Measurements from ENCODE around the gene FSTL1. TPM values are rescaled to one million over a fixed set of nuclear protein-coding genes. Genes with fewer than 3 reads are reported as not detected.

The FSTL1 gene
- total and polyA plus RNA-seq, 2 of the 8 experiments (the other 6 are each of a cell fraction or from before 2014, with no cell fraction given), result 158 to 516 TPM

DNA sequence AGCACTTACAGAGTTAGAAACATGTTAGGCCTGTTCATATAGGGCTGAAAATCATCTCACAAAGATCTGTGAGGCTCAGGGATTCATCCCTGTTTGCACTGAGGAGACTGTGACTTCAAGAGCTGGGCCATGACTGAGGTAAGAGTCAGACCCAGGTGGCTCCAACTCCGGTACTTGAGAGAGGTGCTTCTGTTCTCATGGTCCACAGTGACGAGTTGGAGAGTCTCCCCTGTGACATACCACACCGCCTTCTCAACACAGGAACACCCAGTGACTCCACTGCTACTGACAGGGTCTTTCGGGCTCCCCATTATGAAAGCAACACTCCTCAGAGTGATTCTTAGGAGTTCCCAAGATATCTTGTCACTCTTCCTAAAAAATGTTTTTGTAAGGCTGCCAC lies 27.4 kb downstream of the FSTL1 start:
- H4K5ac ChIP-seq (ENCODE audit: insufficient read length, low read depth, low read length), result no peak overlapping the region
- H3K23ac ChIP-seq (ENCODE audit: insufficient read length), result no peak overlapping the region
- no peak overlapping the region for H2BK15ac ChIP-seq (ENCODE audit: low read length)
- no peak overlapping the region for H2BK5ac ChIP-seq (ENCODE audit: low read depth, low read length)
- no peak overlapping the region for H3K4ac ChIP-seq (replicated peaks; ENCODE audit: insufficient read length, low read depth, low read length)
- H3K4me3 ChIP-seq (ENCODE audit: extremely low read depth in 1 of 4, insufficient read depth in 2 of 4, low read depth in 3 of 4, low read length in 4 of 4), result no peak overlapping the region
- TF ChIP-seq RAD21 (IDR thresholded peaks at IDR 0.05 in 1 of 2, conservative IDR thresholded peaks at IDR 0.05 in 1 of 2; ENCODE audit: low read depth in 2 of 2, low read length in 2 of 2) (no peak), MAFK (IDR thresholded peaks at IDR 0.05; ENCODE audit: low read depth, low read length) (no peak), TCF12 (IDR thresholded peaks at IDR 0.05; ENCODE audit: low read depth, low read length) (no peak), CHD2 (IDR thresholded peaks at IDR 0.05; ENCODE audit: low read length) (no peak), EZH2 (IDR thresholded peaks at IDR 0.05; ENCODE audit: low read depth, low read length, severe bottlenecking) (no peak), GABPA (IDR thresholded peaks at IDR 0.05; ENCODE audit: borderline replicate concordance, insufficient read depth, low read length) (no peak), POLR2A (IDR thresholded peaks at IDR 0.05; ENCODE audit: control extremely low read depth in 1 of 2, low read depth in 2 of 2, low read length in 2 of 2) (no peak), POU5F1 (IDR thresholded peaks at IDR 0.05; ENCODE audit: low read depth, low read length) (no peak), KDM5A (IDR thresholded peaks at IDR 0.05; ENCODE audit: low read length) (no peak), SP1 (IDR thresholded peaks at IDR 0.05; ENCODE audit: low read depth, low read length) (no peak), JUND (IDR thresholded peaks at IDR 0.05; ENCODE audit: low read length) (no peak), TEAD4 (IDR thresholded peaks at IDR 0.05; ENCODE audit: low read depth, low read length) (no peak)
- DNase-seq (ENCODE audit: low read depth in 1 of 2, low spot score in 2 of 2), result no peak
- no peak for FAIRE-seq
- no peak overlapping the region for H3K9ac ChIP-seq (replicated peaks in 1 of 4; ENCODE audit: extremely low read depth in 1 of 4, low read depth in 3 of 4, low read length in 3 of 4)
- H2BK120ac ChIP-seq (replicated peaks; ENCODE audit: low read depth, low read length), result no peak overlapping the region
- H3K79me2 ChIP-seq (ENCODE audit: control insufficient read depth in 1 of 2, insufficient read depth in 2 of 2, low read length in 2 of 2), result peaks cover 0 to 22% of the 10 kb centered on the region in 2 experiments; a peak in 2 of 4 replicates
- H4K91ac ChIP-seq (replicated peaks; ENCODE audit: insufficient read length, low read length), result no peak overlapping the region
- no peaks in the 10 kb centered on the region for H3K27me3 ChIP-seq (replicated peaks in 1 of 4; ENCODE audit: control insufficient read depth in 3 of 4, extremely low read depth in 1 of 4, insufficient read depth in 3 of 4, low read length in 3 of 4)
- H2AFZ ChIP-seq (ENCODE audit: low read length), result no peak overlapping the region
- H3K79me1 ChIP-seq (ENCODE audit: low read depth, low read length), result no peaks in the 10 kb centered on the region; the same call in none of the 2 replicates
- no peak overlapping the region for H2BK12ac ChIP-seq (ENCODE audit: low read depth, low read length)
- ChIA-PET CTCF (ENCODE audit: partially characterized antibody) (interaction anchor here (0.6 to 23.6 kb wide), 5 partner anchors 9 to 133 kb away, joined by 3 to 294 read pairs (median 3); partner anchors contain the start of gene FSTL1), POLR2A (ENCODE audit: partially characterized antibody) (interaction anchor here (0.5 to 21.2 kb wide), 5 partner anchors 12 to 208 kb away, joined by 3 to 299 read pairs (median 4); partner anchors contain the start of gene FSTL1)
- H3K14ac ChIP-seq (ENCODE audit: insufficient read length), result no peak overlapping the region
- no peak overlapping the region for H2AK5ac ChIP-seq (ENCODE audit: low read depth, low read length)
- H3K18ac ChIP-seq (ENCODE audit: extremely low read depth, low read length), result no peak overlapping the region
- H2BK20ac ChIP-seq (ENCODE audit: low read length), result no peak overlapping the region
- WGBS, 2 experiments (ENCODE audit: extremely low coverage in 1 of 2, insufficient coverage in 1 of 2, insufficient read length in 1 of 2, insufficient replicate concordance in 2 of 2, low coverage in 1 of 2, low lambda C conversion rate in 2 of 2, missing lambda C conversion rate in 1 of 2), result 85% methylated on average over 4 of the region's 4 CpGs; no CpG with 5 or more reads in 1 of the 2 experiments
- peaks cover 0 to 8% (median 5%) of the 10 kb centered on the region in 4 experiments; a peak in 6 of 7 replicates for H3K4me1 ChIP-seq (replicated peaks in 1 of 4; ENCODE audit: control insufficient read depth in 3 of 4, insufficient read depth in 4 of 4, low read length in 3 of 4)
- H4K8ac ChIP-seq (ENCODE audit: extremely low read depth, insufficient read depth, low read length), result no peak overlapping the region
- peaks cover 4 to 12% of the 10 kb centered on the region in 2 experiments for H4K20me1 ChIP-seq (replicated peaks in 1 of 2; ENCODE audit: control insufficient read depth in 1 of 2, insufficient read depth in 2 of 2, low read length in 2 of 2)
- no peak overlapping the region for H3K56ac ChIP-seq (replicated peaks; ENCODE audit: insufficient read length, low read depth, low read length)
- no peaks in the 10 kb centered on the region for H3K23me2 ChIP-seq (ENCODE audit: low read depth, low read length)
- H3K27ac ChIP-seq (ENCODE audit: low read depth, low read length), result no peak overlapping the region
- no peaks in the 10 kb centered on the region for H3K9me3 ChIP-seq (ENCODE audit: insufficient read depth in 2 of 2, low read depth in 1 of 2, low read length in 1 of 2)
- H3K4me2 ChIP-seq (ENCODE audit: insufficient read depth in 1 of 2, low read depth in 2 of 2, low read length in 2 of 2), result no peak overlapping the region
- H3K36me3 ChIP-seq (ENCODE audit: control insufficient read depth in 2 of 4, insufficient read depth in 4 of 4, low read length in 3 of 4), result peaks cover 2 to 8% (median 4%) of the 10 kb centered on the region in 4 experiments; a peak in 6 of 8 replicates
